Memory B cell (primary cell): ENCODE data around the gene CTSV.
"Not testable (repeated sequence)": the region's sequence is repeated elsewhere in the genome, so short reads cannot be mapped to it uniquely, and the experiment has no call there.

Experiments used
- ATAC-seq: fragments of 150-1000 bp; cut with Tn5 transposase; 2 replicates; pipeline ENCODE4 v1.10.0; 2021; ENCODE audit warnings: low read depth, mild to moderate bottlenecking, moderate library complexity
- DNase-seq, 2 donors: peaks; one replicate each; pipeline ENCODE4 v3.0.0; 2022; ENCODE audit warnings: low spot score in 2 of 2
- H3K27ac Mint-ChIP-seq: one replicate; pipeline ENCODE4 v1.8.0; 2022; ENCODE audit warnings: mild to moderate bottlenecking, moderate library complexity, mixed read lengths
- H3K27me3 Mint-ChIP-seq: one replicate; pipeline ENCODE4 v1.8.0; 2022; ENCODE audit warnings: mixed read lengths
- H3K36me3 Mint-ChIP-seq: one replicate; pipeline ENCODE4 v1.8.0; 2022; ENCODE audit warnings: mild to moderate bottlenecking, mixed read lengths
- H3K4me1 Mint-ChIP-seq: one replicate; pipeline ENCODE4 v1.8.0; 2022; ENCODE audit warnings: mixed read lengths
- H3K4me3 Mint-ChIP-seq: one replicate; pipeline ENCODE4 v1.8.0; 2022; ENCODE audit warnings: mild to moderate bottlenecking, moderate library complexity, mixed read lengths
- H3K9me3 Mint-ChIP-seq: one replicate; pipeline ENCODE4 v1.8.0; 2022; ENCODE audit warnings: mixed read lengths

CTSV gene

DNA sequence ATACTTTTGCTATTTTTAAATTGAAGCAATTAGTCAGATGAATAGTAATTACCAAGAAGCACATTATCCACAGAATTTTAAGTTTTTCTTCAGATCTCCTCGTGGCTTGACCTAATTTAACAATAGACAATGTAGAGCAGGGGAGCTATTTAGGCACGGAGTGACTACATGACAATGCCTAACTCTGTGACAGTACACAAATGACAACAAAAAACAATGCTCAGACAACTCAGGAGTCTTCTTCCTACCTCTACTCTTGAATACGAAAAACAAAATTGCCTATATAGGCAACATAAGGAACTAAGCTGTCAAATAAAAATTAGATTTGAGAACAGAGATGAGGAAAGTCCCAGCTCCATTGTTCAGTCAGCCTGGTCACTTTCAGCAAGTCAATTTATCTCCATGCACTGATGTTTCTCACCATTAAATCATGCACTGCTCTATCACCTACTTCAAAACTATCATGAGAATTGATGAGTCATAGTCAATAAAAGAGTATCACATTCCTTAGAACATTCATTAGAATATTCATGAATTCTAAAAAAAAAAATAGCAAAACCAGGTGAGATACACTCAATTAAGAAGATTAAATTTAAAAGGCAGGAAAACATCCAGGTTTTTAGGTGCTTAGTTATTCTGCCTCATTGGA is 38.7 kb downstream of the CTSV start:
- not testable (repeated sequence) for H3K4me3 Mint-ChIP-seq, H3K36me3 Mint-ChIP-seq, ATAC-seq, H3K27ac Mint-ChIP-seq, H3K27me3 Mint-ChIP-seq, DNase-seq, H3K9me3 Mint-ChIP-seq
- H3K4me1 Mint-ChIP-seq: peaks cover 24% of the 10 kb centered on the region

DNA sequence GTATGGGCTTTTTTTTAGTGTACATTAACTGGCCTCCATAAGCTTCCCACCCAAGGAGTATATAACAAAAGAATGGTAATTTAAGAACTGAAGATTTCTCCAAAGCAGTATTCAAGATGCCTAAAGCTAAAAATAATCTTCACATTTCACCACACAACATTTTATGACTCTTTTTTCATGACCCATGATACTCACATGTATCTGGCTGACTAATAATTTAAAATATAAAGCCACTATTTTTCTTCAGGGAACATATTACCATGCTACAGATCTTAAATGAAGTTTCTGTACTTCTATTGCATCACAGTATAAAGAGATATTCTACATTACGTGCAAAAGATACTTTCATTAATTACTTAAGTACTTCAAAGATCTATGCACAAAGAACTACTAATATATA is 39.2 kb downstream of the CTSV start:
- H3K4me3 Mint-ChIP-seq, H3K9me3 Mint-ChIP-seq, H3K36me3 Mint-ChIP-seq, H3K27me3 Mint-ChIP-seq, H3K27ac Mint-ChIP-seq, DNase-seq, ATAC-seq: not testable (repeated sequence)
- H3K4me1 Mint-ChIP-seq: peaks cover 24% of the 10 kb centered on the region

DNA sequence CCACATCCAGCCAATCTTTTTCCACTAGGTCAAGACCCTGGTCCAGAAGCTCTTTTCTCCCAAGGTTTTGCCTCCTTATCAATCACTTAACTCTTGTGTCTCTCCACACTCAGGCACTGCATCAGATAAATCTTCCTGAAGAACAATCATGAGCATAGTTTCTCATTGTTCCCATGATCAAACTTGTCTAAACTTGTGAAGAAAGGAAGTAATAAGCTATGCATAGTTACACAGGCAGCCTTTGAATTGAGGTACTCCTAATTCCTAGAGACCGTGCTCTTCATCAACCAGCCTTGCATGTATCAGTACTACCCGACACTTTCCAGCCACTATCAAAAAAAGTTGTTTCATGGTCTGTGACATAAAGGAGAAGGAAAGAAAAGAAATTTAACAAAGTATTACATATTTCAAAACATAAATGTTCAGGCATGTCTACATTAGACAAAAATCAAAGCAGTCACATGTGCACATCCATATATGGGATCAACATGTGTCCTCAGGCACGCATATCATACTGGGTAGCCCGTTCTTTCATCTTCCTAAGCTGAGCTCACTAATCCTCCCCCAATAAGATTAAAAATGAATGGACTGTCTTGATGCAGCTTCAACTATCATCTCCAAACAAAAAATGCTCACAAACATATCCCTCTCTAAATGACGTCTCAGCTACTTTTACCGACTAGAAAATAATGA is 41.8 kb downstream of the CTSV start:
- H3K27ac Mint-ChIP-seq, DNase-seq, H3K9me3 Mint-ChIP-seq, H3K36me3 Mint-ChIP-seq, H3K27me3 Mint-ChIP-seq, ATAC-seq, H3K4me3 Mint-ChIP-seq: not testable (repeated sequence)
- peaks cover 19% of the 10 kb centered on the region for H3K4me1 Mint-ChIP-seq

GRCh38 chr9:96994531-96995016 is 44.4 kb downstream of the CTSV start:
- not testable (repeated sequence) for H3K27me3 Mint-ChIP-seq, DNase-seq, H3K4me3 Mint-ChIP-seq, ATAC-seq, H3K36me3 Mint-ChIP-seq, H3K27ac Mint-ChIP-seq, H3K9me3 Mint-ChIP-seq
- peaks cover 15% of the 10 kb centered on the region for H3K4me1 Mint-ChIP-seq

GRCh38 chr9:96992303-96992702 is 46.6 kb downstream of the CTSV start:
- ATAC-seq, H3K4me3 Mint-ChIP-seq, H3K27me3 Mint-ChIP-seq, DNase-seq, H3K9me3 Mint-ChIP-seq, H3K36me3 Mint-ChIP-seq, H3K27ac Mint-ChIP-seq: not testable (repeated sequence)
- peaks cover 16% of the 10 kb centered on the region for H3K4me1 Mint-ChIP-seq

DNA sequence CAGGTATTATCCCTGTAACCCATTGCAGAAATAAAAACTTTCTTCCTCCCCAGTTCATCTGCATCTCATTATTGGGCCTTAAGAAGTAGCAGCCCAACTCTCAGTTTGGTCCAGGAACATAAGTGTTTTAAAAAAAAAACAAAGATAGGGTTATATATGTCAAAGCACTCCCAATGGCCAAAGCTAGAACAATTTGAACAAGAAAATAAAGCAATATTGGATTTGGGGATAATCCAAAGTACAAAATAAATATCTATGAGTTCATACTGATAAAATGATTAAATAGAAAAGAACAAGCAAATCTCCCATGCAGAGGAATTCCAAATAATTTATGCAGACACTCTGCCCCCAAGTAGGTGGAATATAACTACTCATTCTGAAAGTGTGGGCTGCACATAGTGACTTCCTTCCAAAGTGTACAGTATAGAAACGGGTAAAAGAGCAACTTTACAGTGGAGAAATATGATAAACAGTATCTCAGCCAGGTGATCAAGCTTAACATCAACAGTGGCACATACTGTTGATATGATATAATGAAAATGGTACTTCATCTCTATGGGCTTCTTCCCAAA is 49.1 kb downstream of the CTSV start:
- peaks cover 17% of the 10 kb centered on the region for H3K4me1 Mint-ChIP-seq
- not testable (repeated sequence) for H3K4me3 Mint-ChIP-seq, H3K9me3 Mint-ChIP-seq, DNase-seq, H3K27ac Mint-ChIP-seq, H3K27me3 Mint-ChIP-seq, H3K36me3 Mint-ChIP-seq, ATAC-seq

GRCh38 chr9:96984887-96985286 is 54.1 kb downstream of the CTSV start:
- peaks cover 16% of the 10 kb centered on the region for H3K4me1 Mint-ChIP-seq
- H3K4me3 Mint-ChIP-seq, ATAC-seq: not testable (repeated sequence)

GRCh38 chr9:96984139-96984538 is 54.8 kb downstream of the CTSV start:
- not testable (repeated sequence) for DNase-seq, ATAC-seq, H3K36me3 Mint-ChIP-seq, H3K9me3 Mint-ChIP-seq, H3K27me3 Mint-ChIP-seq, H3K27ac Mint-ChIP-seq, H3K4me3 Mint-ChIP-seq
- peaks cover 15% of the 10 kb centered on the region for H3K4me1 Mint-ChIP-seq

More at GRCh38 chr9:96984887-96985286, 54.1 kb downstream of the CTSV start:
- H3K27me3 Mint-ChIP-seq, H3K27ac Mint-ChIP-seq, H3K36me3 Mint-ChIP-seq, H3K9me3 Mint-ChIP-seq, DNase-seq: not testable (repeated sequence)

- H3K36me3 Mint-ChIP-seq, H3K27ac Mint-ChIP-seq, H3K27me3 Mint-ChIP-seq, H3K9me3 Mint-ChIP-seq, DNase-seq, H3K4me3 Mint-ChIP-seq, ATAC-seq: not testable (repeated sequence)
- peaks cover 14% of the 10 kb centered on the region for H3K4me1 Mint-ChIP-seq
Measured at GRCh38 chr9:96983496-96984122, 55.3 kb downstream of the CTSV start.
